ENCODE measurements around the gene RPL11. TPM values are rescaled to one million over a fixed set of nuclear protein-coding genes. Genes with fewer than 3 reads are reported as not detected.
A peak's percentile ranks its signal among the peaks of the same experiment; 100 is the strongest.

The RPL11 gene
- total and polyA plus RNA-seq, 2 of the 8 experiments (the other 6 are each of a cell fraction or from before 2014, with no cell fraction given) = 1,192 to 1,426 TPM

DNA sequence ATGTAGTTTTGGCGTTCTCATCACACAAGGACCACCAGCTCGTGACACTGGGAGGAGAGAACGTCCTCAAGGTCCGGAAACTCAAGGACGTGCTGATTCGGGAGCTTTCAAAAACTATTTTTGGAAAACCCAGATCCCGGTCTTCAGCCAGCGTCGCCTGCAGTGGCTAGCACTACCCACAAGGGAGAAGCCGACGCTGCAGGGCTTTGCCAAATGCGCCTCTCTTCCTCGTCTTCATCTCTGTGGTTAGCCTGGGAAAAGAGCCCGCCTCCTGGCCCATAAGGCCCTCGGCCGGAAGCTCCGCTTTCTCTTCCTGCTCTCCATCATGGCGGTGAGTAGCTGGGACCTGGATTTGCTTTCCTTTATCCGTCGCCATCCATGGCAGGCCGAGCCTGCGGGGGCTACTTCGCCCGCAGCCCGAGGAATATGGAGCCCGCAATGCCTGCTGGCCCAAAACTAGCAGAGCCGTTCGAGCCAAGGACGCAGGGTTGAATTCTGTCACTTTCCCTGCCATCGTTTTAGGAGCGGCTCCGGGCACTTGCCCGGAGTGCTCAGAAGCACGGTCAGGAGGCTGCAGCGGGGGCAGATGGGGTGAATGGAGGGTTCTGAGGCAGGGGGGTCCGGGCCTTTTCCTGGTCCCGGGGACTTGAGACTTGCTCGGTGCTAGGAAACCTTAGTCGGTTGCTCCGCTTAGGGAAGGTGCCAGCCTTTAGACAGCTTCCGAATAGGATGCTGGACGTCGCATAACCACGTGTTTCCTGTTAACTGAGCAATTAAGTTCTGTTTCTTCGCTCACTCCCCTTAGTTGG lies at the start of gene RPL11 (continued):
- no peak for TF ChIP-seq KDM1A (IDR thresholded peaks at IDR 0.05; ENCODE audit: borderline replicate concordance, low read length)
- TF ChIP-seq, protein P1, sequence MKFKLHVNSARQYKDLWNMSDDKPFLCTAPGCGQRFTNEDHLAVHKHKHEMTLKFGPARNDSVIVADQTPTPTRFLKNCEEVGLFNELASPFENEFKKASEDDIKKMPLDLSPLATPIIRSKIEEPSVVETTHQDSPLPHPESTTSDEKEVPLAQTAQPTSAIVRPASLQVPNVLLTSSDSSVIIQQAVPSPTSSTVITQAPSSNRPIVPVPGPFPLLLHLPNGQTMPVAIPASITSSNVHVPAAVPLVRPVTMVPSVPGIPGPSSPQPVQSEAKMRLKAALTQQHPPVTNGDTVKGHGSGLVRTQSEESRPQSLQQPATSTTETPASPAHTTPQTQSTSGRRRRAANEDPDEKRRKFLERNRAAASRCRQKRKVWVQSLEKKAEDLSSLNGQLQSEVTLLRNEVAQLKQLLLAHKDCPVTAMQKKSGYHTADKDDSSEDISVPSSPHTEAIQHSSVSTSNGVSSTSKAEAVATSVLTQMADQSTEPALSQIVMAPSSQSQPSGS (IDR thresholded peaks at IDR 0.05; ENCODE audit: low read length) = no peak
- no peak for TF ChIP-seq SRF (IDR thresholded peaks at IDR 0.05; ENCODE audit: low read depth, low read length)
- 0 out of 2 replicates have a peak, but pooled peaks have one; percentile 23 for TF ChIP-seq RBBP5 (IDR thresholded peaks at IDR 0.05; ENCODE audit: borderline replicate concordance, low read depth, low read length)
- TF ChIP-seq TAF1 (IDR thresholded peaks at IDR 0.05; ENCODE audit: low read depth, low read length) = peak; percentile 100
- TF ChIP-seq NRF1 (IDR thresholded peaks at IDR 0.05; ENCODE audit: low read depth, low read length) = no peak
- TF ChIP-seq RFX5 (IDR thresholded peaks at IDR 0.05; ENCODE audit: borderline replicate concordance, low read depth, low read length) = no peak

All from H1 (cell line).